Activated naive CD4-positive, alpha-beta T cell treated with anti-CD3 and anti-CD28 coated beads, Interleukin-2, amount 50 U/mL, for 72 hours (primary cell): Measurements from ENCODE around the gene ADGRV1. TPM values are rescaled to one million over a fixed set of nuclear protein-coding genes. Genes with fewer than 3 reads are reported as not detected.

Source experiments
- ATAC-seq, 2 donors: fragments of 150-1000 bp; cut with Tn5 transposase; 2 replicates each; pipeline ENCODE4 v1.10.0; 2021; ENCODE audit warnings: mild to moderate bottlenecking in 2 of 2, moderate library complexity in 2 of 2
- DNase-seq, 2 donors: peaks; one replicate each; pipeline ENCODE4 v3.0.0; 2021 to 2022; ENCODE audit warnings: low spot score in 2 of 2
- H3K27ac Mint-ChIP-seq, 2 donors: one replicate each; pipeline ENCODE4 v1.8.0; 2022; ENCODE audit warnings: mild to moderate bottlenecking in 2 of 2, mixed read lengths in 2 of 2
- H3K36me3 Mint-ChIP-seq, 2 donors: one replicate each; pipeline ENCODE4 v1.8.0; 2022; ENCODE audit warnings: mixed read lengths in 2 of 2
- H3K9me3 Mint-ChIP-seq, 2 donors: one replicate each; pipeline ENCODE4 v1.8.0; 2022; ENCODE audit warnings: mixed read lengths in 2 of 2
- total RNA-seq, 2 donors: library from RNA; stranded (reverse); gene quantifications; one replicate each; pipeline ENCODE4 v1.2.3, GENCODE V29; 2022

Gene ADGRV1
- total RNA-seq, 2 donors from 2014 or later = 0.16 TPM; not detected in 1

DNA sequence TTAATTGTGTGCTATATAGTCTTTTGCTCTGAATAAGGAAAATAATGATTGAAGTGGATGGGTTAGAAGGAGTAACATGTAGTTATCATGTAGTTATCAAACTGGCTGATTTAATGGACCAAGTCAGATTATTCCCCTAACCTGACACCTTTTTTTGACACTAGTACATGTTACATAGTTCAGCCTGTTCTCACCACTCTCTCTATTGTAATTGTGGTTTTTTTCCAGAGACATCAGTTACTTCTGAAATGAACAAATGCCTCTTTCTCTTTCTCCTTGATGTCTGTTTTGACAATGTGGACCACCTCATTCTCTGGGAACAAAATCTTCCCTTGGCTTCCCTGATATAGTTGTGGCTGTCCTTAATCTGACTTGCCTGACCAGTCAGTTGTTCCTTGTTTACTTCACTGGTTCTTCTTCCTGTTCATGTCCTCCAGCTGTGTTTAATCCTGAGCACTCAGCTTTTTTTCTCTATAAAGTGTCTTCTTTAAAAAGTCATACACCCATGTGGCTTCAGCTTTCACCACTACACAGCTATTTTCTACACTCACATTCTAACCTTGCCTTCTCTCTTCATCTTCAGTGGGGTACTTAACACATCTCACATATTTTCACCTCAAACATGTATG is 581.1 kb downstream of the ADGRV1 start:
- no peak for DNase-seq
- no peak overlapping the region for H3K27ac Mint-ChIP-seq
- H3K9me3 Mint-ChIP-seq = no peaks in the 10 kb centered on the region
- ATAC-seq = peak in 1 of 2 donors; percentile 61
- H3K36me3 Mint-ChIP-seq = no peaks in the 10 kb centered on the region

DNA sequence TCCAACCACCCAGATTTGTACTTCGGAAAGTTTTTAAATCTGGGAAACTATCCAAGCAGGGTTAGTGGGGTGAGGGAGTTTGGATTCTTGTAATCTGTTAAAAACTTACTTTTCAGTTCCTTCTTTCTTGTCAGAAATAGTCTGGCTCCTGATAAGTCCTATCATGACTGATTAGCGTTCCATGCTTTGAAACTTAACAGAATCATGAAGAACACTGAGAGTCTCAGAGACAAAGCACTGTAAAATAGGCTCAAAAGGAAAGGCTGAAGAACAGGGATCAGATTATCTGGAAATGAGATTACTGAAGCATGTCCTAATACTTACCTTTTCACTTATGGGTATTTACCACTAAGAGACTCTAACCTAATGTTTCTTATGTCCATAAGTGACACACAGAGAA is 582.1 kb downstream of the ADGRV1 start:
- ATAC-seq (no peak), DNase-seq (no peak)
- no peak overlapping the region for H3K27ac Mint-ChIP-seq
- no peaks in the 10 kb centered on the region for H3K36me3 Mint-ChIP-seq
- no peaks in the 10 kb centered on the region for H3K9me3 Mint-ChIP-seq

DNA sequence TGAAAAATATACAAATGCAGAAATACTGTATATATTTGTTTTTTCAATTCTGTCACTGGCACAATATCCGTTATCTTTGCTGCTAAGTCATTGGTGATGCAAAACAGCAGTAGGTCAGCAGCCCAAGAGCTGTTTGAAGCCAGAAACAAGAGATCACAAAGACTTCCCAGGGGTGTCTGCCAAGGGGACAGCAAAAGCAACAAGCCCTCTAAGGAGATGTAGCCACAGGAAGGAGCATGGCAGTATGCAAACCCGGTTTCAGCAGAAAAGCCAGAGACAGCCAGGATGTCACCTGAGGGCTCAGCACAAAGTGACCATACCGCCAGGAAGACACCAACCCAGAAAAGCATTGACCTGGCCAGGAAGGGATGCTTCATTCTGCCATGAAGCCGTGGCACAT is 583.0 kb downstream of the ADGRV1 start:
- Mint-ChIP-seq H3K9me3 (no peaks in the 10 kb centered on the region), H3K36me3 (no peaks in the 10 kb centered on the region), H3K27ac (no peak overlapping the region)
- DNase-seq (no peak), ATAC-seq (no peak)

DNA sequence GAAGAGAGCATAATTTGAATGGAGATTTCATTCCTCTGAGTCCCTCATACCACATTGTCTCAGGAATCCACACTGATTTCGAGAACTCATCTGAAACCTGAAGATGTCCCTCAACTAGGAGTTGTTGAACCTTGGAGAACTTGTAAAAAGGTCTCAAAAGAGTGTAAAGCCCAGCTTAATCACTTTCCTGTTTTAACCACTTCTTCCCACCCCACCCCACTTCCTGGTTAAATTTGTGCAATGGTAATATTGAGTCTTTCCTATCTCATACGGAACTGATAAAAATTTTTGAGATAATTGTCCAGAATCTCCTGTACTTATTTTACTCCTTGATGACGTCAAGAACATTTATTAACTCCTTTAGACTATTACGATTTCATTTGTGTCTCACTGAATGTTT is 583.8 kb downstream of the ADGRV1 start:
- no peak overlapping the region for H3K27ac Mint-ChIP-seq

DNA sequence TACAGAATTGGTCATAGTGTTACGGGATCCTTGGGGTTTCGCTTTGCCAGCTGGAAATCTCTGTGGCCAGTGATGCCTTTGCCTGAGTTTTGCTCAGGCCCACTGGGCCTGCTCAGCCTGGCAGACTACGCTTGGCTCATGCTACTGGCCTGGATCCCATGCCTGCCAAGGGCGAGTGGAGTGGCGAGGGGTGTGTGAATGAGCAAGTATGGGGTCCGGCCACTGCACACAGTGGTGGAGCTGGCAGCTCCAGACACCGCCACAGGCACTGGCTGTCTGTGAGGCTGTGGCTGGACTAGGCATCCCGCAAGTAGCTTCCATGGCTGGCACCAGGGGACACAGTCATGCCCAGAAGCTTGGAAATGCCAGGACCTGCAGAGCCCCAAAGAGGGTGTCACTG is 584.2 kb downstream of the ADGRV1 start:
- Mint-ChIP-seq H3K27ac (no peak overlapping the region), H3K9me3 (no peaks in the 10 kb centered on the region)

More for the DNA sequence above, 583.8 kb downstream of the ADGRV1 start:
- H3K36me3 Mint-ChIP-seq = no peaks in the 10 kb centered on the region
- no peak for ATAC-seq
- no peak for DNase-seq
- no peaks in the 10 kb centered on the region for H3K9me3 Mint-ChIP-seq

DNA sequence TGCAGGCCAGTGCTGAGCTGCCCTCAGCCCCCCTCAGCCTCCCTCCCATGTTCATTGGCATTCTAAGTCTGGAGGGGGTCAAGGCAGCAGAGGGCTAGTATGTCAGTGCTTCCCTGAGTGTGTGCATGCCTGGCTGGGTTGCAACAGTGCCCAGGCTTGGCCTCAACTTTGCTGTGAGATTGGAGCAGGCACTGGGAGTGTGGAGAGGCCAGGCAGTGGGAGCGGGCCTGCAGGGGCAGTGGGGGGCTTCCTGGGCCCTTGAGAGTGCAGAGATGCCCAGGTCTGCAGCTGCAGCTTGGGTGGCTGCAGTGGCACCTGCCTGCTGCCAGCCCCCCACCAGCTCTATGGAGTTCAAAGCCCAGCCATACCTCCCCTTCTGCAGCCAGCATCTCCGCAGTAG is 585.2 kb downstream of the ADGRV1 start:
- ATAC-seq (no peak), DNase-seq (no peak)
- H3K27ac Mint-ChIP-seq = no peak overlapping the region
- no peaks in the 10 kb centered on the region for H3K9me3 Mint-ChIP-seq
- no peaks in the 10 kb centered on the region for H3K36me3 Mint-ChIP-seq

More for the DNA sequence above, 584.2 kb downstream of the ADGRV1 start:
- H3K36me3 Mint-ChIP-seq = no peaks in the 10 kb centered on the region
- DNase-seq = no peak
- ATAC-seq = no peak

DNA sequence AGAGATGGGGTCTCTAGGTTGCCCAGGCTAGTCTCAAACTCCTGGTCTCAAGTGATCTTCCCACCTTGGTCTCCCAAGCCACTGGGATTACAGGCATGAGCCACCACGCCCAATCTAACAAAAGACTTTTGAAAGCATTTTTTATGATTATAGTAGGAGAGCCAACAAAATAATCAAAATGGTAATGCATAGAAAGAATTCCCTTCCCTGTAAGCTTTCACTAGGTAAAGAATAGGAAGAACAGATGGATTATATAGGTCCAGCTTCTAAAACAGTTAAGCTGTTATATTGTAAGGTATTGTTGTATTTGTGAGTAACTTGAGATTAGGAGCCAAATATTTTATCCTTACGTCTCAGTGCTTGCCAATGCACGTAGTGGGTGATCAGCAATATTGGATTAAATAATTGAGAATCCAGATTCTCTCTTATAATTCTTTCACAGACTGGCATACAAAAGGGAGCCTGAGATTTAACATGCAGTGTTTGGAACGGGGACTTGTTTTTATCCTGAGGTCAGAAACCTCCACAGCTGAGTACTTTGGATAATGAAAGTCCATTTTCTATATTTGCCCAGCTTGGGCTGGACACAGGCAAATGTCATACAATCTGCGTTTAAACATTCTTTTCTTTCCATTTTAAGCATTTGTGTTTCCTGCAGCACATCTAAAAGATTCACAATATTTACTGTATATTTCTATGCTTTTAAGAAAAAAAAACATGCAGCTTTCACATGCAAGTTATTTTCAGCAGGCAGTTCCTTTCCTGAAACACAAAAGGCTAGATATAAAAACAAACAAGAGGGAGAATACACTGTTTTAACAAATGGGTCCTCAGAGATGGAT is 586.1 kb downstream of the ADGRV1 start:
- DNase-seq (no peak), ATAC-seq (no peak)
- Mint-ChIP-seq H3K27ac (no peak overlapping the region), H3K9me3 (no peaks in the 10 kb centered on the region), H3K36me3 (no peaks in the 10 kb centered on the region)

DNA sequence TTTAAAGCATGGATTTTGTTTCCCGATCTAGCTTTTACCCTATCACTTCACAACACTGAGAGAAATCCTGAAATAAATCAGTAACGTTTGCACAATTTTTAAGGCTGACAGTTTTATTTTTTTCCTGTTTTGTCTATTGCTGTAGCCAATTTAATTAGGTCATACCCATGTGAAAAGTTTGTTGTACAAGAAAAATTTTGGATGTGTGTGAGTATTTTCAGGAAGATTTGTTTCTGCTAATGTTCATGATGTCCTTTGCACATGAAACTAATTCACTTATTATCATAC is 586.7 kb downstream of the ADGRV1 start:
- no peaks in the 10 kb centered on the region for H3K9me3 Mint-ChIP-seq
- H3K36me3 Mint-ChIP-seq = no peaks in the 10 kb centered on the region

DNA sequence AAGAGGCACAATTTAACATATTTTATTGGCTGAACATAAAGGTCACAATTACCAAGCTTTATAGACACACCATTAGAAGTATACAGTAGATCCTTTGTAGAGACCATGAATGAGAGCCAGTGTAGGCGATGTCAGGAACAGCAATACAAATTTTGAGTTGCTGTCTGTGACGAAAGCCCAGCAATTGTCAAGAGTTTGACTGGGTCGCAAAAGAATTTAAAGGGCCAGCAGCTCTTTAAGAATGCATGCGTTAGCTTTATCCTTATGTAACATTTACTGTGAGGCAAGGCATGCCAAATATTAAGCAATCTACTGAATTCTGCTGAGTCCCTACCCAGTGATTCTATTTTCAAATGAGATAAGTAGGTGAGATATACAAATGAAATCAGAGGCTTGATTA is 587.6 kb downstream of the ADGRV1 start:
- Mint-ChIP-seq H3K9me3 (no peaks in the 10 kb centered on the region), H3K36me3 (no peaks in the 10 kb centered on the region), H3K27ac (no peak overlapping the region)
- no peak for DNase-seq
- no peak for ATAC-seq

More for the DNA sequence above, 586.7 kb downstream of the ADGRV1 start:
- no peak for ATAC-seq
- no peak for DNase-seq
- H3K27ac Mint-ChIP-seq = no peak overlapping the region

DNA sequence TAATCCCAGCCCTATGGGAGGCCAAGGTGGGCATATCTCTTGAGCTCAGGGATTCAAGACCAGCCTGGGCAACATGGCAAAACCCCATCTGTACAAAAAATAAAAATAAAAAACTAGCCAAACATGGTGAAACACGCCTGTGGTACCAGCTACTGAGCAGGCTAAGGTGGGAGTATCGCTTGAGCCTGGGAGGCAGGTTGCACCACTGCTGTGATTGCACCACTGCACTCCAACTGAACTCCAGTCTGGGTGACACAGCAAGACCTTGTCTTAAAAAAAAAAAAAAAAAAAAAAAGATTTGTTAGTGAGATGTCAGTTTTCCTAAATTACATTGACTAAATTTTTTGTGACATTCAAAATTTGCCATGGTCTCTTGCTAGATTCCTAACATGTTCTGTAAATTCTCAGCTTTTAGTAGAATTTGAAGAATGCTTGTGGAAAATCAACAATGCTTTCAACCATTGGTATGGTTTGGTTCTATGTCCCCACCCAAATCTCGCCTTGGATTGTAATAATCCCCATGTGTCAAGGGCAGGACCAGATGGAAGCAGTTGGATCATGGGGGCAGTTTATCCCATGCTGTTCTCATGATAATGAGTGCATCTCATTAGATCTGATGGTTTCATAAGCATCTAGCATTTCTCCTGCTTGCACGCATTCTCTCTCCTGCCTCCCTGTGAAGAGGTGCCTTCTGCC is 588.5 kb downstream of the ADGRV1 start:
- ATAC-seq = no peak
- no peaks in the 10 kb centered on the region for H3K36me3 Mint-ChIP-seq

DNA sequence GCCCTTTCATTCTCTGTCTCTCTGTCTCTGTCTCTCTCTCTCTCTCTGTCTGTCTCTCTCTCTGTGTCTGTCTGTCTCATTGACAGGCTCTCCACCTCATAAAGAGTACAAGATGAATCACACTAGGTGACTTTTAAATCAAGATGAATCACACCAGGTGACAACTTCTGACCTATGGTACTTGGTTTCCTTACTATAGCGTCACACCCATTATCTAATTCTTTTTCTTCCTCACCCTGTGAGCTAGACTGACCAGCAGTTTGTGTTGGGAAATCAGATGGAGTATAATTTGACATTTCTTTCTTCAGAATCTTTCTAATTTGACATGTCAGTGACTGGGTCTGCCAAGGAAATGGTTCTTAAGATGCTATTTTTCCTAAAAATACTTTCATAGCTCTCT is 591.6 kb downstream of the ADGRV1 start:
- ATAC-seq = peak; percentile 69 to 98
- DNase-seq = no peak
- Mint-ChIP-seq H3K27ac (no peak overlapping the region), H3K36me3 (no peaks in the 10 kb centered on the region), H3K9me3 (no peaks in the 10 kb centered on the region)

More for the DNA sequence above, 588.5 kb downstream of the ADGRV1 start:
- Mint-ChIP-seq H3K9me3 (no peaks in the 10 kb centered on the region), H3K27ac (no peak overlapping the region)
- DNase-seq = no peak

DNA sequence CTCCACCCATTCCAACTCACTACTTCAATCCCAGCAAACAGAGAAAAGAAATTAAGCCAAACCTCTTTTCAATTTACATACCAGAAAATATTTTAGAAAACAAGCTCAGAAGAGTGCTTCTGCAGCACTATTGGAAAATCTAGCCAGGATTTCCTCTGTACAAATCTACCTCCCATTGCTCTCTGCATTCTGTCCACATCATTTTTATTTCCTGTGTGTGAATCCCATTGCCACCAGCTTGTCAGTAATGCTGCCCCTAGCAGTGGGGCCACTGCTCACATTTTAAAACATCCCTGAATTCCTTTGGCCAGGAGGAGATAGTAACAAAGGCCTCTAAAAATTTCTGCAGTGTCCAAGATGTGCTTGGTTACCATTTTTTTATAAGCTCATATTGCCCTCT is 592.0 kb downstream of the ADGRV1 start:
- no peaks in the 10 kb centered on the region for H3K9me3 Mint-ChIP-seq
- no peaks in the 10 kb centered on the region for H3K36me3 Mint-ChIP-seq
- ATAC-seq (no peak), DNase-seq (no peak)
- H3K27ac Mint-ChIP-seq = no peak overlapping the region

DNA sequence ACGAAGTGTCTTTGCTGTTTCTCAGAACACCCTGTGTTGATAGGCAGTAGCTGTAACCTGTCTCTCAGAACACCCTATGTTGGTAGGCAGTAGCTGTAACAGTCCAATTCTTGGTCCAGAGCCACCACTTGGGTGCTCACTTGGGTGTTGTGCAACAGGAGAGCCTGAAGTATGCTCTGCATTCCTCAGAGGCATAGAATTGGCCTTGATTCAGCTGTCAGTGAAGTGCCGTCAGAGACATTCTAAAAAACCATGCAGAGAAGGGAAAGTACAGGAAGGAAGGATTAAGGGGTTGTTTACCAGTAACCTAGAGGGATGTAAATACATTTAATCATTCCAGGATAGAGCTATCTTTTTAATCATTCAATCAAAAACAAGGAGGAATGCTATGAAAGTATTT is 593.4 kb downstream of the ADGRV1 start:
- H3K9me3 Mint-ChIP-seq = no peaks in the 10 kb centered on the region
- H3K36me3 Mint-ChIP-seq = no peaks in the 10 kb centered on the region
- ATAC-seq (no peak), DNase-seq (no peak)
- no peak overlapping the region for H3K27ac Mint-ChIP-seq

DNA sequence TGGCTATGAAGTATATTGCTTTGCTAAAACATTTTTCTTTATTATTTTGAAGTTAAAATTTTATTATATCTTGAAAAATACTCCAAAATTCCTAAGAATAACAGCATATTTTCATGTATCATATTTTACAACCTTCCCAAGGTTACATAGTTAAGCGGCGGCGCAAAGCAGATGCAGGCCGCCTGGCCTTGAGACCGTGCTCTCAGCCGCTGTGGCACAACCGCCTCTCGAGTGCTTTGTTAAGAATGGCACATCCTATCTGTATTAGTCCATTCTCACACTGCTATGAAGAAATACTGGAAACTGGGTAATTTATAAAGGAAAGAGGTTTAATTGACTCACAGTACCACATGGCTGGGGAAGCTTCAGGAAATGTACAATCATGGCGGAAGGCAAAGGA is 595.7 kb downstream of the ADGRV1 start:
- H3K36me3 Mint-ChIP-seq = no peaks in the 10 kb centered on the region
- no peak for ATAC-seq
- DNase-seq = no peak
- H3K27ac Mint-ChIP-seq = no peak overlapping the region
- H3K9me3 Mint-ChIP-seq = no peaks in the 10 kb centered on the region

DNA sequence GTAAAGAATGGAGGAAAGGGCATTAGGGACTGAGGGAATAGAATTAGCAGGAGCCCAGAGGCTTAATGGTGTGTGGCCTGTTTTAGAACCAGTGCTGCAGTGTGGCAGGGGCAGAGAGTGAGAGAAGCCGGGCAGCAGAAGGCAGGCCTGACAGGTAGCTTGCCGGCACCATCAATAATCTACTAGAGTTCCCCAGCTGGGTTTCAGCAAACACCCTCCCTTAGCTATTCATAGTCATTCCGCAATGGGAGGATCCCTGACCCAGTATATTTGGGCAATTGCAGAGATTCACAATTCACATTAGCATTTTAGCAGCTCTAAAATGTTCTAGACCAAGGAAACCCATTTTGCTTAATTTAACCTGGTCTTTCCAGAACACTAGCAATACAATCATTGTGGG is 596.7 kb downstream of the ADGRV1 start:
- ATAC-seq = no peak
- no peaks in the 10 kb centered on the region for H3K36me3 Mint-ChIP-seq

DNA sequence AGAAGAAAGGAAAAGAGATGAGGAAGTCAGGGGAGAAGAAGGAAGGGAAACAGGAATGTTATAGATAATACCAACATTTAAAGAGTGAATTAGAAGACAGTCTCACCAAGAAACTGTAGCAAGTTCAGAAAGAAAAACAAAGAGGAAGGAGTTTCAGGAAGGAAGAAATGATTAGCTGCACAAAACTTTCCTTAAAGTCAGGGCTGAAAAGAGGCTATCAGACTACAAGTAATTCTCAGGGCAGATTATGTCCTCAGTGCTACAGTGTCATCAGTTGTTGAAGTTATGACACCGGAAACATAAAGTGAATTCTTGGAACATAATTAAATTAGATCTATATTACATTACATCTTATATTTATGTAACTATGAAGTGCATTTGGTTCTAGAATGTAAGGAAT is 597.6 kb downstream of the ADGRV1 start:
- ATAC-seq = no peak
- H3K36me3 Mint-ChIP-seq = no peaks in the 10 kb centered on the region
- no peak overlapping the region for H3K27ac Mint-ChIP-seq
- DNase-seq = no peak
- H3K9me3 Mint-ChIP-seq = no peaks in the 10 kb centered on the region

More for the DNA sequence above, 596.7 kb downstream of the ADGRV1 start:
- Mint-ChIP-seq H3K9me3 (no peaks in the 10 kb centered on the region), H3K27ac (no peak overlapping the region)
- no peak for DNase-seq

DNA sequence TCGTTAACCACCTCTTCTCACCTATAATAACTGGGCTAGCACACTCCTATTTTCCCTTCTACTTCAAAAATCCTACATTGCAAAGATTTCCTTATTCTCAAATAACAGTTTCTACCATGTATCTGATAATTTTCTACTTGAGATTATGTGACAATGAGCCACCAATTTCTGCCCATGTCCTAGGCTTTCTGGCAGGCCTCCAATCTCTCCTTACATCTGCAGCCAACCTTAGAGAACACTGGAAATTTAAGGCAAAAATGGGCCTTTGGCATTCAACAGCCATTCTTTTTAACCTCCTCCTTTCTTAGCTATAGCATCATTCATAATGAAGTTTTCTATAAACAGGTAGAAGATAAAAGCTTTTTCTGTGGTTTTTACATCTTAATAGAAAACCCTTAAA is 599.4 kb downstream of the ADGRV1 start:
- H3K9me3 Mint-ChIP-seq = no peaks in the 10 kb centered on the region
- H3K36me3 Mint-ChIP-seq = no peaks in the 10 kb centered on the region
- no peak for DNase-seq
- no peak for ATAC-seq
- no peak overlapping the region for H3K27ac Mint-ChIP-seq

DNA sequence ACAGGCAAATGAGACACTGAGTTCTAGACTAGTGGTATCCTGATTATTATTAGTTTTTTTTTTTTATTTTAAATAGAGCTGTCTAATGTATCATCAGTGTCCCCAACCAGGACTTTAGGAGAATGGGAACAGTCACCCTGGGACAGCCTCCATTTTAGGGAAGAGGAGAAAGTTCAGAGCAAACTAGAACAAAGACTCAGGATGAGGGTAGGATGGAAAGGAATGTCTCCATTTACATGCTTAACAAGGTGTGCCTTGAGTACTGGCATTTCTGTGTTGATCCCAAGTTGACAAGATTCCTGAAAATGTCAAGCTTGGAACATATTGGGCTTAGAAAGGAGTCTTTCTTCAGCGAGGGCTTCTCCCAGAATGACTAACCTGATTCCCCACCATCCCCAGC is 601.0 kb downstream of the ADGRV1 start:
- Mint-ChIP-seq H3K9me3 (no peaks in the 10 kb centered on the region), H3K36me3 (no peaks in the 10 kb centered on the region), H3K27ac (no peak overlapping the region)
- DNase-seq = no peak
- no peak for ATAC-seq
